Activated B cell treated with CpG ODN at 0.5 μM for 24 hours (primary cell): ENCODE measurements around the gene YBX2. TPM values are rescaled to one million over a fixed set of nuclear protein-coding genes. Genes with fewer than 3 reads are reported as not detected.
A peak's percentile ranks its signal among the peaks of the same experiment; 100 is the strongest.

ENCODE experiments used
- ATAC-seq: fragments of 200-7000 bp; cut with Tn5 transposase; one replicate; pipeline ENCODE4 v1.10.0; 2021; ENCODE audit warnings: low read depth, mild to moderate bottlenecking, moderate library complexity
- CTCF ChIA-PET: fragments of 350-600 bp; sonication (Branson Sonifier 250); formaldehyde crosslinking; loops from one replicate; lab custom pipeline; 2021; ENCODE audit warnings: antibody characterized with exemption; lab: Charles Lee
- POLR2A ChIA-PET: fragments of 350-600 bp; sonication (Branson Sonifier 250); formaldehyde crosslinking; loops from one replicate; lab custom pipeline; 2021; ENCODE audit warnings: antibody characterized with exemption; lab: Charles Lee
- DNase-seq: peaks from one replicate; pipeline ENCODE4 v3.0.0; 2022
- H3K27ac Mint-ChIP-seq: one replicate; pipeline ENCODE4 v1.8.0; 2020; ENCODE audit warnings: mixed read lengths
- H3K27me3 Mint-ChIP-seq: one replicate; pipeline ENCODE4 v1.8.0; 2021; ENCODE audit warnings: mixed read lengths
- H3K36me3 Mint-ChIP-seq: one replicate; pipeline ENCODE4 v1.8.0; 2021; ENCODE audit warnings: low read depth, mixed read lengths
- H3K4me1 Mint-ChIP-seq: one replicate; pipeline ENCODE4 v1.8.0; 2021; ENCODE audit warnings: mixed read lengths
- H3K4me3 Mint-ChIP-seq: one replicate; pipeline ENCODE4 v1.8.0; 2020; ENCODE audit warnings: mild to moderate bottlenecking, mixed read lengths
- H3K9me3 Mint-ChIP-seq: one replicate; pipeline ENCODE4 v1.8.0; 2020; ENCODE audit warnings: mixed read lengths
- CTCF ChIP-seq: fragments of 200-600 bp; IDR thresholded peaks from one replicate; pipeline ENCODE4 v1.8.0; 2022; ENCODE audit warnings: antibody characterized with exemption, mild to moderate bottlenecking
- intact Hi-C: fragments of 100-400 bp; cut with micrococcal nuclease; formaldehyde crosslinking; loops from one replicate; pipeline ENCODE4 v1.15.1; 2024
- total RNA-seq: library from RNA; stranded (reverse); gene quantifications from 2 replicates; pipeline ENCODE4 v1.2.3, GENCODE V29; 2022

The YBX2 gene
- total RNA-seq, 1 donor from 2014 or later: 0.16 TPM

- no peak for TF ChIP-seq CTCF
- ATAC-seq (no peak), DNase-seq (no peak)
- Mint-ChIP-seq H3K27ac (no peak overlapping the region), H3K36me3 (peaks cover 20% of the 10 kb centered on the region), H3K9me3 (no peaks in the 10 kb centered on the region), H3K27me3 (peaks cover 2% of the 10 kb centered on the region), H3K4me1 (peaks cover 11% of the 10 kb centered on the region), H3K4me3 (peak overlapping the region; percentile 24)
- POLR2A ChIA-PET: interaction anchor here (0.7 to 1.8 kb wide), 7 partner anchors 15 to 476 kb away, joined by 3 to 6 read pairs (median 4); partner anchors contain the start of genes ACAP1, POLR2A and TP53
- CTCF ChIA-PET: interaction anchor here (1.4 kb wide), 1 partner anchor 258 kb away, joined by 3 read pairs; no protein-coding TSS in a partner anchor
- intact Hi-C loops: no loop called here
These were observed 9.7 kb upstream of the YBX2 start for GRCh38 chr17:7304179-7304578.

DNA sequence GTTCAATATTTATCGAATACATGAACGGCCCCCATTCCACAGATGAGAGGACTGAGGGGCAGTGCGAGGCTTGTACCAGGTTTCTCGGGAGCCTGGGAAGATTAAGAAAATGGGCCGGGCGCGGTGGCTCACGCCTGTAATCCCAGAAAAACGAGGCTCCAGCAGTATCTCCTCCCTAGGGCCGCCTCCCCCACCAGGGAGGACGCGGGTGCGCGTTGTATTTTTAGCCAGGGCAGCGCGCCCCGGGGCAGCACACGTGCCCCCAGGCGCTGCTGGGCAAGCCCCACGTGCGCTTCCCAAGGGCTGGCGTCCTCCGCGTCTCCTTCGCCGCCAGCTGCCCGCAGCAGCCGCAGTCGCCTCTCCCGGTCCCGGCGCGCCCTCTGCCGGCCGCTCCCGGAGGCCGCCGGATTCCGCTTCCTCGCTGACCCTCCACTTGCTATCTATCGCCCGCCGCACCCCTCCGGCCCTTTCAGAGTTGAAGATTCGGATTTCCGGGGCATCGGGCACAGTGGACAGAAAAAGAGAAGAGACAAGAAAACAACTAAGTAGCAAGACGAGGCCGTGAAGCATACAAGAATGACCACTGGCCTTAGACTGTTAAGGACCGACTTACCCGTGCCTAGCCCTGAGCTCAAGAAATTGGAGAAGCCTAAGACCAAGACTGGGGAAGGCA is 1.9 kb upstream of the YBX2 start:
- H3K9me3 Mint-ChIP-seq: no peaks in the 10 kb centered on the region
- ATAC-seq (peak; percentile 49), DNase-seq (peak; percentile 75)
- peak; percentile 29 for TF ChIP-seq CTCF
- H3K27me3 Mint-ChIP-seq: peaks cover 18% of the 10 kb centered on the region
- H3K36me3 Mint-ChIP-seq: no peaks in the 10 kb centered on the region
- peaks cover 24% of the 10 kb centered on the region for H3K4me1 Mint-ChIP-seq
- H3K27ac Mint-ChIP-seq: no peak overlapping the region
- intact Hi-C loops: loop anchor here (1.0 to 5.0 kb wide), 5 partner anchors 16 to 250 kb away; partner anchors contain the start of gene CLDN7
- CTCF ChIA-PET: interaction anchor here (0.6 to 3.5 kb wide), 24 partner anchors 9 to 293 kb away, joined by 3 to 38 read pairs (median 6); partner anchors contain the start of genes ACADVL, ACAP1, DLG4 and GPS2
- peak overlapping the region; percentile 32 for H3K4me3 Mint-ChIP-seq
- POLR2A ChIA-PET: interaction anchor here (0.6 to 2.2 kb wide), 19 partner anchors 9 to 391 kb away, joined by 3 to 14 read pairs (median 4); partner anchors contain the start of genes ACAP1, EIF5A, GABARAP and GPS2

DNA sequence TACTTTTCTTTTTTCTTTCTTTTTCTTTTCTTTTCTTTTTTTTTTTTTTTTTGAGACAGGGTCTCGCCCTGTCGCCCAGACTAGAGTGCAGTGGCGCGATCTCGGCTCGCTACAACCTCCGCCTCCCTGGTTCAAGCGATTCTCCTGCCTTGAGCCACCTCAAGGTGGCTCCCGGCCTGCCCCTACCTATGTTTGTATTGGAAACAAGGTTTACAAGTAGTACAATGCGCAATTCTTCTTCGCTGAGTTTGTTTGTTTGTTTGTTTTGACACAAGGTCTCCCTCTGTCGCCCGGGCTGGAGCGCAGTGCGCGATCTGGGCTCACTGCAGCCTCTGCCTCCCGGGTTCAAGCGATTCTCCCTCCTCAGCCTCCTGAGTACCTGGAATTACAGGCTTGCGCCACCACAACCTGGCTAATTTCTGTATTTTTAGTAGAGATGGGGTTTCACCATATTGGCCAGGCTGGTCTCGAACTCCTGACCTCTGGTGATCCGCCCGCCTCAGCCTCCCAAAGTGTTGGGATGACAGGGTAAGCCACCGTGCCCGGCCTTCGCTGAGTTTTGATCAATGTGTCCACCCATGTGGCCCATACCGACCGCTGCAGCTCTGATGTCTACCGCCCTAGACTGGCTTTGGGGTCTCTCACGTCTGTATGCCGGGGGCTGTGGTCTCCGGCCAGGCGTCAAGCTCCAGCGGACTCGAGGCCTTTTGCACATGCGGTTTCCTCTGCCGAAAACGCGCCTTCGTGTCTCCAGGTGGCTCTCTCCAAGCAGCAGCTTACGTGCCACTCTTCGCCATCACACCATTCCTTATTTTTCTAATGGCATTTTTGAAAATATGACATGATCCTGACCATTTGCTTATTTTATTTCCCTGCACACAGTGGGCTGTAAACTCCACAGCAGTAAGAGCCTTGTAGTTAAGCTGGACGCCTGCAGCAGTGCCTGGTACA is 1.1 kb upstream of the YBX2 start:
- Mint-ChIP-seq H3K9me3 (no peaks in the 10 kb centered on the region), H3K4me1 (peaks cover 24% of the 10 kb centered on the region), H3K27ac (no peak overlapping the region), H3K36me3 (no peaks in the 10 kb centered on the region), H3K4me3 (peak overlapping the region; percentile 70), H3K27me3 (peaks cover 20% of the 10 kb centered on the region)
- POLR2A ChIA-PET: interaction anchor here (1.0 to 2.2 kb wide), 11 partner anchors 10 to 392 kb away, joined by 3 to 14 read pairs (median 5); partner anchors contain the start of genes ACAP1, EIF5A, SLC16A13 and SLC2A4
- no peak for TF ChIP-seq CTCF
- intact Hi-C loops: loop anchor here (1.0 to 5.0 kb wide), 5 partner anchors 15 to 249 kb away; partner anchors contain the start of gene CLDN7
- DNase-seq (no peak), ATAC-seq (no peak)
- CTCF ChIA-PET: interaction anchor here (0.6 to 3.5 kb wide), 21 partner anchors 8 to 294 kb away, joined by 3 to 38 read pairs (median 6); partner anchors contain the start of genes ACADVL, ACAP1, DLG4 and GPS2

- peaks cover 24% of the 10 kb centered on the region for H3K4me1 Mint-ChIP-seq
- intact Hi-C loops: no loop called here
- DNase-seq (no peak), ATAC-seq (no peak)
- H3K36me3 Mint-ChIP-seq: no peaks in the 10 kb centered on the region
- POLR2A ChIA-PET: interaction anchor here (1.0 to 1.4 kb wide), 3 partner anchors 20 to 36 kb away, joined by 3 to 4 read pairs (median 4); partner anchors contain the start of gene NEURL4
- no peak overlapping the region for H3K27ac Mint-ChIP-seq
- CTCF ChIA-PET: no interaction called here
- peaks cover 25% of the 10 kb centered on the region for H3K27me3 Mint-ChIP-seq
- TF ChIP-seq CTCF: no peak
- H3K4me3 Mint-ChIP-seq: peak overlapping the region; percentile 57
- no peaks in the 10 kb centered on the region for H3K9me3 Mint-ChIP-seq
These were observed 424 bp downstream of the YBX2 start for GRCh38 chr17:7293816-7294613.
